Measurements from ENCODE around the gene PRKN. TPM values are rescaled to one million over a fixed set of nuclear protein-coding genes. Genes with fewer than 3 reads are reported as not detected.

PRKN gene
- polyA plus RNA-seq, 1 donor from 2014 or later: 1.2 TPM

- Histone ChIP-seq H2AFZ (ENCODE audit: low read depth, low read length) (peak overlapping the region; percentile 11), H3K9me3 (ENCODE audit: low read length) (no peaks in the 10 kb centered on the region), H4K20me1 (ENCODE audit: insufficient read depth) (no peaks in the 10 kb centered on the region), H3K27ac (ENCODE audit: low read length) (peak overlapping the region; percentile 63), H3K27me3 (ENCODE audit: insufficient read depth, low read depth, low read length) (no peaks in the 10 kb centered on the region), H3K9ac (ENCODE audit: low read length) (peak overlapping the region; percentile 18), H3K9me2 (ENCODE audit: insufficient read depth, low read length) (no peaks in the 10 kb centered on the region), H3F3A (ENCODE audit: insufficient read depth, low read length, poor library complexity, severe bottlenecking) (peaks cover 4% of the 10 kb centered on the region), H3K4me3 (ENCODE audit: low read length) (no peak overlapping the region), H3K79me2 (replicated peaks; ENCODE audit: insufficient read depth, low read length) (no peaks in the 10 kb centered on the region), H3K4me2 (ENCODE audit: low read length) (no peak overlapping the region), H3K36me3 (ENCODE audit: insufficient read depth, low read length) (no peaks in the 10 kb centered on the region)
- no peak for TF ChIP-seq POLR2AphosphoS5 (IDR thresholded peaks at IDR 0.05)
- no peak for TF ChIP-seq SMC3 (conservative IDR thresholded peaks at IDR 0.05; ENCODE audit: poor library complexity)
Measured at GRCh38 chr6:162539321-162539720, 188.2 kb downstream of the PRKN start.

GRCh38 chr6:162538643-162539064 is 188.9 kb downstream of the PRKN start:
- H3K27ac ChIP-seq (ENCODE audit: low read length): peak overlapping the region; percentile 63
- H3K4me3 ChIP-seq (ENCODE audit: low read length): no peak overlapping the region
- H2AFZ ChIP-seq (ENCODE audit: low read depth, low read length): peak overlapping the region; percentile 7
- H3K9me3 ChIP-seq (ENCODE audit: low read length): no peaks in the 10 kb centered on the region
- H3K9ac ChIP-seq (ENCODE audit: low read length): peak overlapping the region; percentile 18
- H3K36me3 ChIP-seq (ENCODE audit: insufficient read depth, low read length): no peaks in the 10 kb centered on the region
- H4K20me1 ChIP-seq (ENCODE audit: insufficient read depth): no peaks in the 10 kb centered on the region
- H3K27me3 ChIP-seq (ENCODE audit: insufficient read depth, low read depth, low read length): no peaks in the 10 kb centered on the region
- TF ChIP-seq TAF1 (IDR thresholded peaks at IDR 0.05; ENCODE audit: low read depth): no peak
- TF ChIP-seq MXI1 (conservative IDR thresholded peaks at IDR 0.05; ENCODE audit: poor library complexity, severe bottlenecking): peak; percentile 69
- no peak for TF ChIP-seq EZH2 (IDR thresholded peaks at IDR 0.05; ENCODE audit: borderline replicate concordance, insufficient read depth, low read length, poor library complexity, severe bottlenecking)
- no peak for TF ChIP-seq REST (IDR thresholded peaks at IDR 0.05; ENCODE audit: borderline replicate concordance)
- TF ChIP-seq EP300 (conservative IDR thresholded peaks at IDR 0.05; ENCODE audit: poor library complexity, severe bottlenecking): peak; percentile 75
- TF ChIP-seq POLR2AphosphoS5 (IDR thresholded peaks at IDR 0.05): peak; percentile 82
- no peak for TF ChIP-seq CTCF (IDR thresholded peaks at IDR 0.05; ENCODE audit: poor library complexity, severe bottlenecking)
- TF ChIP-seq RAD21 (conservative IDR thresholded peaks at IDR 0.05): peak; percentile 43
- no peak for TF ChIP-seq SMC3 (conservative IDR thresholded peaks at IDR 0.05; ENCODE audit: poor library complexity)
- H3K9me2 ChIP-seq (ENCODE audit: insufficient read depth, low read length): no peaks in the 10 kb centered on the region
- peaks cover 4% of the 10 kb centered on the region for H3F3A ChIP-seq (ENCODE audit: insufficient read depth, low read length, poor library complexity, severe bottlenecking)
- H3K79me2 ChIP-seq (replicated peaks; ENCODE audit: insufficient read depth, low read length): no peaks in the 10 kb centered on the region
- H3K4me2 ChIP-seq (ENCODE audit: low read length): peak overlapping the region; percentile 3

GRCh38 chr6:162533009-162533400 is 194.6 kb downstream of the PRKN start:
- Histone ChIP-seq H3F3A (ENCODE audit: insufficient read depth, low read length, poor library complexity, severe bottlenecking) (peaks cover 2% of the 10 kb centered on the region), H4K20me1 (ENCODE audit: insufficient read depth) (no peaks in the 10 kb centered on the region), H3K79me2 (replicated peaks; ENCODE audit: insufficient read depth, low read length) (no peaks in the 10 kb centered on the region), H3K36me3 (ENCODE audit: insufficient read depth, low read length) (no peaks in the 10 kb centered on the region), H3K27ac (ENCODE audit: low read length) (peak overlapping the region; percentile 67), H3K9me2 (ENCODE audit: insufficient read depth, low read length) (no peaks in the 10 kb centered on the region), H2AFZ (ENCODE audit: low read depth, low read length) (no peak overlapping the region), H3K9me3 (ENCODE audit: low read length) (no peaks in the 10 kb centered on the region), H3K4me3 (ENCODE audit: low read length) (no peak overlapping the region), H3K27me3 (ENCODE audit: insufficient read depth, low read depth, low read length) (no peaks in the 10 kb centered on the region), H3K9ac (ENCODE audit: low read length) (no peak overlapping the region), H3K4me2 (ENCODE audit: low read length) (no peak overlapping the region)
- TF ChIP-seq POLR2AphosphoS5 (IDR thresholded peaks at IDR 0.05) (no peak), REST (IDR thresholded peaks at IDR 0.05; ENCODE audit: borderline replicate concordance) (no peak), TAF1 (IDR thresholded peaks at IDR 0.05; ENCODE audit: low read depth) (no peak), EZH2 (IDR thresholded peaks at IDR 0.05; ENCODE audit: borderline replicate concordance, insufficient read depth, low read length, poor library complexity, severe bottlenecking) (no peak), SMC3 (conservative IDR thresholded peaks at IDR 0.05; ENCODE audit: poor library complexity) (no peak), RAD21 (conservative IDR thresholded peaks at IDR 0.05) (no peak), EP300 (conservative IDR thresholded peaks at IDR 0.05; ENCODE audit: poor library complexity, severe bottlenecking) (no peak), CTCF (IDR thresholded peaks at IDR 0.05; ENCODE audit: poor library complexity, severe bottlenecking) (no peak)

All from neural cell (in vitro differentiated cells).